ENCODE data around the gene IP6K2. TPM values are rescaled to one million over a fixed set of nuclear protein-coding genes. Genes with fewer than 3 reads are reported as not detected.

Gene IP6K2
- total RNA-seq, 1 experiment from 2014 or later = 102 TPM

GRCh38 chr3:48660800-48661400 is 56.1 kb downstream of the IP6K2 start:
- no TSS peak for BruUV-seq (replicated peaks)
- POLR2A ChIA-PET (ENCODE audit: unreplicated experiment) = no interaction called here
- Histone ChIP-seq H3K4me3 (ENCODE audit: low read length) (no peak overlapping the region), H3K79me2 (ENCODE audit: low read length) (no peaks in the 10 kb centered on the region), H3K9ac (ENCODE audit: low read length) (no peak overlapping the region), H3K27me3 (ENCODE audit: low read length) (no peaks in the 10 kb centered on the region), H3K9me3 (ENCODE audit: low read length) (no peaks in the 10 kb centered on the region), H3F3A (ENCODE audit: low read length, unreplicated experiment) (no peaks in the 10 kb centered on the region), H3K27ac (ENCODE audit: low read length) (no peak overlapping the region), H2AFZ (ENCODE audit: low read length) (no peak overlapping the region), H4K20me1 (ENCODE audit: low read length) (no peaks in the 10 kb centered on the region), H3K9me2 (replicated peaks; ENCODE audit: low read length) (no peaks in the 10 kb centered on the region), H3K36me3 (ENCODE audit: low read depth, low read length) (no peaks in the 10 kb centered on the region), H3K4me1 (ENCODE audit: insufficient read depth, low read length) (peaks cover 9% of the 10 kb centered on the region), H3K4me2 (ENCODE audit: low read length) (no peak overlapping the region)
- intact Hi-C loops (cut with micrococcal nuclease) = no loop called here
- ATAC-seq (no peak), DNase-seq (no peak)
- TF ChIP-seq CTCF (conservative IDR thresholded peaks at IDR 0.05; ENCODE audit: low read depth, low read length) (no peak), EZH2 (IDR thresholded peaks at IDR 0.05; ENCODE audit: low read length, unreplicated experiment) (no peak), EZH2phosphoT487 (IDR thresholded peaks at IDR 0.05; ENCODE audit: borderline replicate concordance, low read length) (no peak)
- CTCF ChIA-PET = no interaction called here

GRCh38 chr3:48656841-48657281 is 60.2 kb downstream of the IP6K2 start:
- no peak for DNase-seq
- no peaks in the 10 kb centered on the region for H3K27me3 ChIP-seq (ENCODE audit: low read length)
- no peaks in the 10 kb centered on the region for H3K4me1 ChIP-seq (ENCODE audit: insufficient read depth, low read length)
- no peak overlapping the region for H3K4me3 ChIP-seq (ENCODE audit: low read length)
- no peak for TF ChIP-seq EZH2 (IDR thresholded peaks at IDR 0.05; ENCODE audit: low read length, unreplicated experiment)
- no peak for TF ChIP-seq CTCF (conservative IDR thresholded peaks at IDR 0.05; ENCODE audit: low read depth, low read length)
- TF ChIP-seq EZH2phosphoT487 (IDR thresholded peaks at IDR 0.05; ENCODE audit: borderline replicate concordance, low read length) = no peak
- H3K36me3 ChIP-seq (ENCODE audit: low read depth, low read length) = no peaks in the 10 kb centered on the region
- H3F3A ChIP-seq (ENCODE audit: low read length, unreplicated experiment) = no peaks in the 10 kb centered on the region
- no TSS peak for BruUV-seq (replicated peaks)
- POLR2A ChIA-PET (ENCODE audit: unreplicated experiment) = no interaction called here
- no peak overlapping the region for H3K4me2 ChIP-seq (ENCODE audit: low read length)
- H3K9me3 ChIP-seq (ENCODE audit: low read length) = no peaks in the 10 kb centered on the region
- intact Hi-C loops (cut with micrococcal nuclease) = no loop called here
- CTCF ChIA-PET = no interaction called here
- no peak overlapping the region for H2AFZ ChIP-seq (ENCODE audit: low read length)
- no peak overlapping the region for H3K27ac ChIP-seq (ENCODE audit: low read length)
- ATAC-seq = no peak
- no peak overlapping the region for H3K9ac ChIP-seq (ENCODE audit: low read length)
- H3K79me2 ChIP-seq (ENCODE audit: low read length) = no peaks in the 10 kb centered on the region
- H3K9me2 ChIP-seq (replicated peaks; ENCODE audit: low read length) = no peaks in the 10 kb centered on the region
- no peaks in the 10 kb centered on the region for H4K20me1 ChIP-seq (ENCODE audit: low read length)

- TF ChIP-seq CTCF (conservative IDR thresholded peaks at IDR 0.05; ENCODE audit: low read depth, low read length) (no peak), EZH2 (IDR thresholded peaks at IDR 0.05; ENCODE audit: low read length, unreplicated experiment) (no peak), EZH2phosphoT487 (IDR thresholded peaks at IDR 0.05; ENCODE audit: borderline replicate concordance, low read length) (no peak)
- Histone ChIP-seq H4K20me1 (ENCODE audit: low read length) (no peaks in the 10 kb centered on the region), H3K9me2 (replicated peaks; ENCODE audit: low read length) (no peaks in the 10 kb centered on the region), H3K27ac (ENCODE audit: low read length) (no peak overlapping the region), H3K4me2 (ENCODE audit: low read length) (no peak overlapping the region), H2AFZ (ENCODE audit: low read length) (no peak overlapping the region), H3F3A (ENCODE audit: low read length, unreplicated experiment) (no peaks in the 10 kb centered on the region), H3K4me1 (ENCODE audit: insufficient read depth, low read length) (no peaks in the 10 kb centered on the region), H3K36me3 (ENCODE audit: low read depth, low read length) (no peaks in the 10 kb centered on the region), H3K9ac (ENCODE audit: low read length) (no peak overlapping the region), H3K9me3 (ENCODE audit: low read length) (no peaks in the 10 kb centered on the region), H3K27me3 (ENCODE audit: low read length) (no peaks in the 10 kb centered on the region), H3K79me2 (ENCODE audit: low read length) (no peaks in the 10 kb centered on the region), H3K4me3 (ENCODE audit: low read length) (no peak overlapping the region)
- no peak for DNase-seq
- no peak for ATAC-seq
- POLR2A ChIA-PET (ENCODE audit: unreplicated experiment) = no interaction called here
- CTCF ChIA-PET = no interaction called here
- BruUV-seq (replicated peaks) = no TSS peak
- intact Hi-C loops (cut with micrococcal nuclease) = no loop called here
These were observed 60.8 kb downstream of the IP6K2 start for GRCh38 chr3:48656061-48656840.
